Duodenal mucosa (tissue), 2 donors: ENCODE results near the gene HAT1.
"Not testable (repeated sequence)": the region's sequence is repeated elsewhere in the genome, so short reads cannot be mapped to it uniquely, and the experiment has no call there.

Source experiments
- H3K27ac ChIP-seq: one replicate; pipeline ENCODE4 v1.7.0; 2013; ENCODE audit warnings: low read depth, low read length
- H3K27me3 ChIP-seq, 2 donors: one replicate each; pipeline ENCODE4 v1.7.0; 2013; ENCODE audit warnings: low read length in 2 of 2, control low read depth in 1 of 2; ENCODE audit not compliant: insufficient read depth in 2 of 2, control insufficient read depth in 1 of 2
- H3K36me3 ChIP-seq, 2 donors: one replicate each; pipeline ENCODE4 v1.7.0; 2013; ENCODE audit warnings: low read length in 2 of 2, control low read depth in 1 of 2; ENCODE audit not compliant: insufficient read depth in 2 of 2, control insufficient read depth in 1 of 2
- H3K4me1 ChIP-seq, 2 donors: one replicate each; pipeline ENCODE4 v1.7.0; 2013; ENCODE audit warnings: low read length in 2 of 2, control low read depth in 1 of 2; ENCODE audit not compliant: insufficient read depth in 2 of 2, control insufficient read depth in 1 of 2
- H3K4me3 ChIP-seq, 2 donors: one replicate each; pipeline ENCODE4 v1.7.0; 2013; ENCODE audit warnings: low read length in 2 of 2, low read depth in 1 of 2
- H3K9ac ChIP-seq, 2 donors: one replicate each; pipeline ENCODE4 v1.7.0; 2013; ENCODE audit warnings: low read length in 2 of 2, low read depth in 1 of 2
- H3K9me3 ChIP-seq, 2 donors: one replicate each; pipeline ENCODE4 v1.7.0; 2013; ENCODE audit warnings: low read length in 2 of 2, control low read depth in 1 of 2; ENCODE audit not compliant: control insufficient read depth in 1 of 2

HAT1 gene

DNA sequence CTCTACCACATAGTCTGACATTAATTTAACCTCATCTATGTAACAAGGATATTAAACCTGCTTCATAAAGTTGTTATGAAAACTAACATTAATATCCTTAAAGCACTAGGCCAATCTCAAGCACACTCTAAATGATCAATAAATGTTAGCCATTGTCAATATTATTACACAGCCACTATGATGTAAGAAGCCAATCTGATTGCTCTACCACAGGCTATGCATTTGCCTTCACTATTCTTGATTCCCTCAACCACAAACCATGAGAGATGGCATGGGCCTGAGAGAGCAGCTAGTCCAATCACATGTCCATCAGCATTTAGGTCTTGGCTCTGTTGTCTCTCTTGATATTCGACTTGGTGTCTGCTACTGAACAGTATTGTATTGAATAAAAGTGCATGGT is 32.5 kb upstream of the HAT1 start:
- Histone ChIP-seq H3K36me3 (no peaks in the 10 kb centered on the region), H3K27me3 (no peaks in the 10 kb centered on the region), H3K9me3 (no peaks in the 10 kb centered on the region), H3K4me1 (peaks cover 13 to 17% of the 10 kb centered on the region in 2 donors), H3K27ac (no peak overlapping the region), H3K9ac (no peak overlapping the region), H3K4me3 (no peak overlapping the region)

DNA sequence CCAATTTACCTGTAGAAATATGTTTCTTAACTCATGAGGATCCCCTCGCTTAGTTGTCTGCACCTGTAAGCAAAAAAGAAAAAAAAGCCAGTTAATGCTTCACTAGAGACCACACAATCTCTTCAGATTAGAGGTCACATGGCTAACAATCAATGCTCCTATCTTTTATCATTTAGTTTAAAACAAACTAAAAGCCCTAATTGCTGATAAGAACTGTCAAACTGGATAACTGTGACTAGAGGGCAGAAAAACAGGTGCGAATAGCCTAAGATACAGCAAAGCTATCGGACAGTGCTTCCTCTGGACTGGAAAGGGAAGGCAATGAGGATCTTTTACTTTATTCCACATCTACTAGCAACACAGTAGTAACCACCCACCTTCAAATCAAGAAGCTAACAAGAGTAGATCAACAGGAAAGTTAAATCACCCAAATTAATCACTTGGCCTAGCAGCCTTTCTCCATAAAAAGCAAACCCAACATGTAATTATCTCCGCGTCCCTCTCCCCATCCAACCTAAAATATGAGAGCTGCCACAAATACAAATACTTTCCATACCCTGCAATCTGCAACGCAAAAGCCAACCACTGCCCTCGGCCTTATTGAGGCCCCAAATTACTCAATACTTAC is 29.0 kb upstream of the HAT1 start:
- H3K4me1 ChIP-seq: peaks cover 16 to 17% of the 10 kb centered on the region in 2 donors
- H3K9ac ChIP-seq: peak overlapping the region; percentile 48 to 80
- H3K9me3 ChIP-seq: no peaks in the 10 kb centered on the region
- no peaks in the 10 kb centered on the region for H3K27me3 ChIP-seq
- no peaks in the 10 kb centered on the region for H3K36me3 ChIP-seq
- H3K4me3 ChIP-seq: peak overlapping the region; percentile 76 to 100
- H3K27ac ChIP-seq: no peak overlapping the region

DNA sequence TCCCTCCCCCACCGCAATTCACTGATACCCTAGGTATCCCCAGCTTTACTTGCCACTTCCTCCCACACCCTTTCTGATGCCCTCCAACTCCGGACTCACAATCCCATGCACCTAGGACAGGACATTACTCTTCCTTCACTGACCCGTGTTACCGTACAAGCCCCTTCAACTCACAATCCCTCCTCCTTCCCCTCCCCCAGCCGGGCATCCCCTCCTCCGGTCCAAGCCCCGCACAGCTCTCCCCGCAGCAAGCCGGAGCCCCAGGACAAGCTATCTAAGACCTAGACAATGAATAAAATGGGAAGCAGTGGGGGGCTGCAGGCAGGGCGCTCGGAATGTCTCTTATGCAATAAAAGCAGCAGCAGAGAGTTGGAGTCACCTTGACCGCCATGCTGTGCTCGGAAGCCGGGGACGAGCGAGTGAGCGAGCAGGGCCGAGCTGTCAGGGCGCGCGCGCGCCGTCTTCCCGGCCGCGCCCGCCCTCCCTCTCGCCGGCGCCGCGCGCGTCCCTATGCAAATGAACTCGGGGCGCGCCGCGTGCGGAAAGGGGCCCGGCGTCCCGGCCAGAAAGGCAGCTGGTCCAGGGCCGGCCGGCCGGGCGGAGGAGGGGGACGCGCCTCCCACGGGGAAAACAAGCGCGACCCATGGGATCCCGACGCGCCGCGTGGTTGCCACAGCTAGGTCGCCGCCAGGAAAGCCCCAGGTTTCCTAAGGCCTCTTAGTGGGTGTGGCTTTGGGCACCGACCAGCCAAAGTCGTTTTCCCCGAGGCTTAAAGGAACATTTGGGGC is 28.2 kb upstream of the HAT1 start, which contains the start of gene SLC25A12:
SLC25A12 (minus strand) TSS at position 421 of the 788 bp plus-strand sequence; CDS start at position 391, 30 bp downstream.
- H3K4me1 ChIP-seq: peaks cover 16 to 17% of the 10 kb centered on the region in 2 donors
- peak within 1 kb of the TSS; percentile 27 for H3K27ac ChIP-seq
- peaks cover 0 to 2% of the 10 kb centered on the region in 2 donors for H3K9me3 ChIP-seq
- H3K4me3 ChIP-seq: peak within 1 kb of the TSS; percentile 76 to 100
- H3K27me3 ChIP-seq: no peaks in the 10 kb centered on the region
- no peaks in the 10 kb centered on the region for H3K36me3 ChIP-seq
- H3K9ac ChIP-seq: peak within 1 kb of the TSS; percentile 48 to 80

DNA sequence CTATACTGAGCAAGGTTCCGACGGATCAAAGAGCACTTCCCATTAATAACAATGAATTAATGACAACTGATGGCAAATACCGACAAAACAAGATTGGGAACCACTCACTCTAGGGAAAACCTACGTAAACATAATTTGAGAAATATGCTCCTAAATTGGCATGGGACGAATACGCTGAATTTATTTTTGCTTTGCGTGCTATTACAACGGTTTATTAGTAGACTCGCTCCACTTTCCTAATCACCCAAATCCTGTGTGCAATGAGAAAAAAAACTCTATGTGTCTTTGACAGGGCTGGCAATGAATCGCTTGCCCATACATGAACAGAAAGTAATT is 27.7 kb upstream of the HAT1 start:
- Histone ChIP-seq H3K27me3 (no peaks in the 10 kb centered on the region), H3K27ac (no peak overlapping the region), H3K9me3 (peaks cover 0 to 2% of the 10 kb centered on the region in 2 donors), H3K9ac (peak overlapping the region; percentile 48 to 80), H3K4me3 (peak overlapping the region; percentile 76 to 100), H3K36me3 (no peaks in the 10 kb centered on the region), H3K4me1 (peaks cover 16 to 17% of the 10 kb centered on the region in 2 donors)

DNA sequence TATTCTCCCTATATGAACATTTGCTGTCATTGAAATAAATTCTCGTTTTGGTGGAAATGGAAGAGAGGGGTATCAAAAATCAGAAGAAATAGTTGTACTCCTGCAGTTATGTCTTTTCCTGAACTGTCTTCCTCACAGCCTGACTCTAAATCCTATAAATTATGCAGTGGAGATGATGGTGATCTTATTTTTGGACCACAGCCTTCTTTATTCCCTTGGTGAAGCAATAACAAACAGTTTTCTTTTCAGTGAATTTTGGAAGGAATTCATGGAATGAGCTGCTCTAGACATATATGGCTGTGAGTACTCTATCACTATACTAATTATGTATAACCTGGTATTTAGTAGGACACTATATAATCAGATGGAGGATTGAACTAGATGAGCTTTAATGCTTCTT is 26.5 kb upstream of the HAT1 start:
- peaks cover 0 to 2% of the 10 kb centered on the region in 2 donors for H3K9me3 ChIP-seq
- H3K27me3 ChIP-seq: no peaks in the 10 kb centered on the region
- H3K36me3 ChIP-seq: no peaks in the 10 kb centered on the region
- H3K4me1 ChIP-seq: peaks cover 16 to 17% of the 10 kb centered on the region in 2 donors
- no peak overlapping the region for H3K4me3 ChIP-seq
- H3K27ac ChIP-seq: no peak overlapping the region
- H3K9ac ChIP-seq: no peak overlapping the region

DNA sequence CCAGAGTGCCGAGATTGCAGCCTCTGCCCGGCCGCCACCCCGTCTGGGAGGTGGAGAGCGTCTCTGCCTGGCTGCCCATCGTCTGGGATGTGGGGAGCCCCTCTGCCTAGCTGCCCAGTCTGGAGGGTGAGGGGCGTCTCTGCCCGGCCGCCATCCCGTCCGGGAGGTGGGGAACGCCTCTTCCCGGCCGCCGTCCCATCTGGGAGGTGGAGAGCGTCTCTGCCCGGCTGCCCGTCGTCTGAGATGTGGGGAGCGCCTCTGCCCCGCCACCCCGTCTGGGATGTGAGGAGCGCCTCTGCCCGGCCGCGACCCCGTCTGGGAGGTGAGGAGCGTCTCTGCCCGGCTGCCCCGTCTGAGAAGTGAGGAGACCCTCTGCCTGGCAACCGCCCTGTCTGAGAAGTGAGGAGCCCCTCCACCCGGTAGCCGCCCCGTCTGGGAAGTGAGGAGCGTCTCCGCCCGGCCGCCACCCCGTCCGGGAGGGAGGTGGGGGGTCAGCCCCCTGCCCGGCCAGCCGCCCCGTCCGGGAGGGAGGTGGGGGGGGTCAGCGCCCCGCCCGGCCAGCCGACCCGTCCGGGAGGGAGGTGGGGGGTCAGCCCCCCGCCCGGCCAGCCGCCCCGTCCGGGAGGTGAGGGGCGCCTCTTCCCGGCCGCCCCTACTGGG is 22.5 kb upstream of the HAT1 start:
- H3K36me3 ChIP-seq, H3K4me3 ChIP-seq, H3K4me1 ChIP-seq, H3K27me3 ChIP-seq, H3K9me3 ChIP-seq, H3K9ac ChIP-seq, H3K27ac ChIP-seq: not testable (repeated sequence)

DNA sequence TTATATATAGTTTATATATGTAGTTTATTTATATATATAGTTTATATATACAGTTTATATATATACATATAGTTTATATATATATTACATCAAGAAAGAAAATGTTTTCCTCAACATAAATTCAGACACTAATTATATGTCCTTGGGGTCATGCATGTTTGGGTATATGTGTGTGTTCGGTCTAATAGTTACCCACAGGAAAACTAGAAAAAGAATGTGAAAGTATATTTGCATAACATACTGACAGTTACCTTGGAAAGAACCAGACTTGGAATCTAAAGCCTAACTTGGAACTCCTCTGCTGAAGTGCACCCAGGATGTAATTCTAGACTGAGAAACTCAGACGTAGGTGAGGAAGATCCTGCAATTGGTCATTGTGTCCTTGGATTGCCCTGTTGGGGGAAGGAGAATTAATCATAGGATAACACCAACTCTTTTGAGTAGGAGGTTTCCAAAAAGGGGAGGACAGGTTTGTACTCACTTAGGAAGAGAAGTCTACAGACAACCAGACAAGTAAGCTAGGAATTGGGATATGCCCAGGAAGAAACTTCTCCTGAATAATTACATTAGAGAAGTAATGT is 19.3 kb upstream of the HAT1 start:
- Histone ChIP-seq H3K9ac (no peak overlapping the region), H3K27me3 (peaks cover 3 to 5% of the 10 kb centered on the region in 2 donors), H3K27ac (no peak overlapping the region), H3K4me3 (no peak overlapping the region), H3K9me3 (peaks cover 0 to 2% of the 10 kb centered on the region in 2 donors), H3K4me1 (peaks cover 0 to 5% of the 10 kb centered on the region in 2 donors), H3K36me3 (no peaks in the 10 kb centered on the region)

DNA sequence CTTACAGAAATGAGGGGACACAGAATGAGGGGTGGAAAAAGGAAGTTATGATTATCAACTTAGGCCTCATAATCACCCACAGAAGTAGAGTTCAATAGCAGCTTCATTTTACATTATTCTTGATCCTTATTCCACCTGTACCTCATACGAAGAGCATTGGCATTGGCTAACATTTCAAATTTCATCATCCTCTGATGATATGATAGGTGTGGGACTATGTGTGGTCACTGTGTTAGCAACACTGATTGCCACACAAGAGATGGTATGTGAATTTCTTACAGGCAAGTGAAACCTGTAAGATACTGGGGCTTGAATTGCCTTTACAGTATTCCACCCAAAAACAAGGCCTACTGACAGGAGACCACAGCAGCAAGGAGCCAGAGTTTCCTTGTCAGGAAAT is 14.0 kb upstream of the HAT1 start:
- no peaks in the 10 kb centered on the region for H3K9me3 ChIP-seq
- no peak overlapping the region for H3K9ac ChIP-seq
- peaks cover 5 to 7% of the 10 kb centered on the region in 2 donors for H3K27me3 ChIP-seq
- H3K27ac ChIP-seq: no peak overlapping the region
- peaks cover 0 to 5% of the 10 kb centered on the region in 2 donors for H3K4me1 ChIP-seq
- H3K36me3 ChIP-seq: no peaks in the 10 kb centered on the region
- H3K4me3 ChIP-seq: no peak overlapping the region

DNA sequence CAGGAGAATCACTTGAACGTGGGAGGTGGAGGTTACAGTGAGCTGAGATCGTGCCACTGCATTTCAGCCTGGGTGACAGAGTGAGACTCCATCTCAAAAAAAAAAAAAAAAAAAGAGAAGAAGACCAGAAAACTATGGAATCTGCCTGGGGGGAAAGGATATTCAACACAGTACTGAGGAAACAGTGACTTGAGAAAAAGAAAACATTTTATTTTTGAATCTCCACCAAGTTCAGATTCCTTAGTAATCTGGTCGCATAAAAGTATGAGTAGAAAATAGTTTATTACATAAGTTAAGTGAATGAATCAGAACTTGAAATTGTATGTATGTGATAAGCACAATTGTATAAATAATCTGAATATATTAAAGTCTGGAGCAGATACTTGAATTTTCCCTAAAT is 13.0 kb upstream of the HAT1 start:
- Histone ChIP-seq H3K36me3 (no peaks in the 10 kb centered on the region), H3K4me1 (peaks cover 0 to 3% of the 10 kb centered on the region in 2 donors), H3K27me3 (peaks cover 0 to 4% of the 10 kb centered on the region in 2 donors), H3K9me3 (no peaks in the 10 kb centered on the region), H3K9ac (no peak overlapping the region), H3K27ac (no peak overlapping the region), H3K4me3 (no peak overlapping the region)

DNA sequence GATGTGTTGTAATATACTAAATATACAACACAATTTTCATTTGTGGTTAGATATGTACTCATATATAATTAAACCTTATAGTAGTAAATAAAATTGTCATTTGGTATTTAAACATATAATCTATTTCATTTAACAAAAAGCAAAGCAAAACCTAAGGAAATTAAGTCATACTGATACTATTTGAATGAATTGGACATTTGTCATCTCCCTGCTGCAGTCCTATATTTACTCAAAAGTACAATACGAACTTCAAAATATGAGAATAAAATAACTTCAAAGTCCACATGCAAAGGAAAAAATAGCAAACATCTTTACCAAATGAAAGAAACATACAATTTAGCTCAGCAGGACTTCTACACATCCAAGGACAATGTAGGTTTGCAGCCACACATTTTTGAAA is 11.8 kb upstream of the HAT1 start:
- no peaks in the 10 kb centered on the region for H3K36me3 ChIP-seq
- no peak overlapping the region for H3K4me3 ChIP-seq
- H3K27me3 ChIP-seq: peaks cover 0 to 4% of the 10 kb centered on the region in 2 donors
- no peaks in the 10 kb centered on the region for H3K4me1 ChIP-seq
- no peak overlapping the region for H3K9ac ChIP-seq
- H3K9me3 ChIP-seq: no peaks in the 10 kb centered on the region
- H3K27ac ChIP-seq: no peak overlapping the region
